Mammary epithelial cell (primary cell): ENCODE results near the gene VTA1.

Source experiments
- EZH2 ChIP-seq: IDR thresholded peaks from 2 replicates; pipeline ENCODE4 v1.6.1; 2012; ENCODE audit warnings: low read length, inconsistent platforms, borderline replicate concordance
- TF ChIP-seq, protein P1 (sequence below), 2 donors: IDR thresholded peaks in 1 of 2; conservative IDR thresholded peaks in 1 of 2; 2 replicates each; pipeline ENCODE4 v1.5.1; 2011 to 2012; ENCODE audit warnings: inconsistent platforms in 2 of 2, low read length in 2 of 2, mild to moderate bottlenecking in 2 of 2, control low read depth in 1 of 2, low read depth in 1 of 2; ENCODE audit not compliant: insufficient read depth in 1 of 2; ENCODE audit errors: extremely low read depth in 1 of 2

- TF ChIP-seq, protein P1, sequence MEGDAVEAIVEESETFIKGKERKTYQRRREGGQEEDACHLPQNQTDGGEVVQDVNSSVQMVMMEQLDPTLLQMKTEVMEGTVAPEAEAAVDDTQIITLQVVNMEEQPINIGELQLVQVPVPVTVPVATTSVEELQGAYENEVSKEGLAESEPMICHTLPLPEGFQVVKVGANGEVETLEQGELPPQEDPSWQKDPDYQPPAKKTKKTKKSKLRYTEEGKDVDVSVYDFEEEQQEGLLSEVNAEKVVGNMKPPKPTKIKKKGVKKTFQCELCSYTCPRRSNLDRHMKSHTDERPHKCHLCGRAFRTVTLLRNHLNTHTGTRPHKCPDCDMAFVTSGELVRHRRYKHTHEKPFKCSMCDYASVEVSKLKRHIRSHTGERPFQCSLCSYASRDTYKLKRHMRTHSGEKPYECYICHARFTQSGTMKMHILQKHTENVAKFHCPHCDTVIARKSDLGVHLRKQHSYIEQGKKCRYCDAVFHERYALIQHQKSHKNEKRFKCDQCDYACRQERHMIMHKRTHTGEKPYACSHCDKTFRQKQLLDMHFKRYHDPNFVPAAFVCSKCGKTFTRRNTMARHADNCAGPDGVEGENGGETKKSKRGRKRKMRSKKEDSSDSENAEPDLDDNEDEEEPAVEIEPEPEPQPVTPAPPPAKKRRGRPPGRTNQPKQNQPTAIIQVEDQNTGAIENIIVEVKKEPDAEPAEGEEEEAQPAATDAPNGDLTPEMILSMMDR (conservative IDR thresholded peaks at IDR 0.05 in 1 of 2, IDR thresholded peaks at IDR 0.05 in 1 of 2; ENCODE audit: extremely low read depth in 1 of 2, insufficient read depth in 1 of 2, low read depth in 1 of 2, low read length in 2 of 2): no peak
- TF ChIP-seq EZH2: no peak
Observed at GRCh38 chr6:142226731-142227130, 79.7 kb downstream of the VTA1 start.
